ENCODE measurements around the gene CCDC122. TPM values are rescaled to one million over a fixed set of nuclear protein-coding genes. Genes with fewer than 3 reads are reported as not detected.
A peak's percentile ranks its signal among the peaks of the same experiment; 100 is the strongest.
"Not testable (repeated sequence)": the region's sequence is repeated elsewhere in the genome, so short reads cannot be mapped to it uniquely, and the experiment has no call there.

Gene CCDC122
- total and polyA plus RNA-seq, 5 experiments from 2014 or later = 0.97 to 6.7 (median 3.3) TPM

GRCh38 chr13:43865892-43866291, 13.6 kb downstream of the CCDC122 start:
- no peaks in the 10 kb centered on the region for H3K9me3 Mint-ChIP-seq
- no peaks in the 10 kb centered on the region for H3K4me1 Mint-ChIP-seq
- POLR2A ChIA-PET = no interaction called here
- ATAC-seq (no peak), DNase-seq (no peak)
- no peak overlapping the region for H3K4me3 Mint-ChIP-seq
- H3K36me3 Mint-ChIP-seq = peaks cover 0 to 18% (median 0%) of the 10 kb centered on the region in 3 donors
- H3K27me3 Mint-ChIP-seq = no peaks in the 10 kb centered on the region
- H3K27ac Mint-ChIP-seq = no peak overlapping the region

- no peaks in the 10 kb centered on the region for H3K4me1 Mint-ChIP-seq
- H3K27me3 Mint-ChIP-seq = no peaks in the 10 kb centered on the region
- ATAC-seq = no peak
- no peak overlapping the region for H3K4me3 Mint-ChIP-seq
- H3K27ac Mint-ChIP-seq = peak overlapping the region in 1 of 10 donors; percentile 65
- no peaks in the 10 kb centered on the region for H3K9me3 Mint-ChIP-seq
- DNase-seq = no peak
- H3K36me3 Mint-ChIP-seq = peaks cover 0 to 16% (median 0%) of the 10 kb centered on the region in 3 donors
- POLR2A ChIA-PET = no interaction called here
These were observed 14.6 kb downstream of the CCDC122 start for GRCh38 chr13:43864921-43865320.

GRCh38 chr13:43861863-43862262, 17.7 kb downstream of the CCDC122 start:
- H3K27me3 Mint-ChIP-seq = no peaks in the 10 kb centered on the region
- no peaks in the 10 kb centered on the region for H3K9me3 Mint-ChIP-seq
- POLR2A ChIA-PET = no interaction called here
- H3K4me1 Mint-ChIP-seq = no peaks in the 10 kb centered on the region
- H3K36me3 Mint-ChIP-seq = peaks cover 0 to 18% (median 0%) of the 10 kb centered on the region in 3 donors
- DNase-seq (no peak), ATAC-seq (no peak)
- H3K27ac Mint-ChIP-seq = no peak overlapping the region
- H3K4me3 Mint-ChIP-seq = no peak overlapping the region

DNA sequence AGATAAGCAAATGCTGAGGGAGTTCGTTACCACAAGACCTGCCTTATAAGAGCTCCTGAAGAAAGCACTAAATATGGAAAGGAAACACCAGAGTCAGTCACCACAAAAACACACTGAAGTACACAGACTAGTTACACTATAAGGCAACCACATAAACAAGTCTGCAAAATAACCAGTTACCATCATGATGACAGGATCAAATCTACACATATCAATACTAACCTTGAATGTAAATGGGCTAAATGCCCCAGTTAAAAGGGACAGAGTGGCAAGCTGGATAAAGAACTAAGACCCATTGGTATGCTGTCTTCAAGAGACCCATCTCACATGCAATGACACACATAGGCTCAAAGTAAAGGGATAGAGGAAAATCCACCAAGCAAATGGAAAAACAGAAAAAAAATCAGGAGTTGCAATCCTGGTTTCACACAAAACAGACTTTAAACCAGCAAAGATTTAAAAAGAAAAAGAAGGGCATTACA, 26.6 kb downstream of the CCDC122 start:
- ATAC-seq (no peak), DNase-seq (no peak)
- peaks cover 14 to 75% (median 55%) of the 10 kb centered on the region in 3 donors for H3K36me3 Mint-ChIP-seq
- POLR2A ChIA-PET = no interaction called here
- peaks cover 0 to 12% (median 0%) of the 10 kb centered on the region in 5 donors for H3K27me3 Mint-ChIP-seq
- peaks cover 26 to 68% (median 61%) of the 10 kb centered on the region in 9 donors for H3K9me3 Mint-ChIP-seq
- H3K27ac Mint-ChIP-seq = no peak overlapping the region
- H3K4me3 Mint-ChIP-seq = no peak overlapping the region
- peaks cover 0 to 3% (median 1%) of the 10 kb centered on the region in 4 donors for H3K4me1 Mint-ChIP-seq

GRCh38 chr13:43850873-43851272, 28.7 kb downstream of the CCDC122 start:
- DNase-seq (no peak), ATAC-seq (no peak)
- H3K4me1 Mint-ChIP-seq = peaks cover 0 to 3% (median 1%) of the 10 kb centered on the region in 4 donors
- H3K27me3 Mint-ChIP-seq = peaks cover 0 to 12% (median 0%) of the 10 kb centered on the region in 5 donors
- POLR2A ChIA-PET = no interaction called here
- H3K4me3 Mint-ChIP-seq = no peak overlapping the region
- peaks cover 14 to 70% (median 55%) of the 10 kb centered on the region in 3 donors for H3K36me3 Mint-ChIP-seq
- H3K27ac Mint-ChIP-seq = no peak overlapping the region
- peaks cover 26 to 68% (median 60%) of the 10 kb centered on the region in 9 donors for H3K9me3 Mint-ChIP-seq

DNA sequence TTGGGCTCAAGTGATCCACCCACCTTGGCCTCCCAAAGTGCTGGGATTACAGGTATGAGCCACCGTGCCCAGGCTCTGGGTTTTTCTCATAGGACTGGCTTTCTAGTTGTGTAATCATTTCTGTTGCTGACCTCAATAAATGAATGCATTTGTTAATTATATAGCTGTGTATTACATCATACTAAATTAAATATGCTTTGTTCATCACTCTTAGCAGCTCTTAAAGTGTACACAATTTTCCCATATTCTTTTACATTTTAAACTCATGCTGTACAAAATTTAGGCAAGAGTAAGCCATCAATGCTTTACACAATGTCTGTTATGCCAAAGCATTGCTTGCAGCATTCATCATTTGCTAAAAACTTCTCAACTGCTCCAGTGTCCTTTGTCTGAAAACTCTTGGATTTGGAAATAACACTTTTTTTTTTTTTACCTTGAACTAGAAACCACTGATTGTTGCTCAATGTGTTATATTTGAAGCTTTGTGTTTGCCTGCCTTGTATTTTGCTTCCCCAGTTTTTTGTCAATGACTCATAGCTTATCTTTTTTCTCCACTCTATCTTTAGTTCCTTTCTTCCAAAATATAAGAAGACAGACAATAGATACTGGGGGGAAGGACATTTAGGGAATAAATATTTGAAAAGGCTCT, 31.4 kb downstream of the CCDC122 start:
- peaks cover 12 to 43% (median 34%) of the 10 kb centered on the region in 9 donors for H3K9me3 Mint-ChIP-seq
- H3K4me1 Mint-ChIP-seq = peaks cover 0 to 3% (median 1%) of the 10 kb centered on the region in 4 donors
- no peak for ATAC-seq
- POLR2A ChIA-PET = no interaction called here
- no peak overlapping the region for H3K27ac Mint-ChIP-seq
- H3K36me3 Mint-ChIP-seq = peaks cover 8 to 45% (median 32%) of the 10 kb centered on the region in 3 donors
- no peak overlapping the region for H3K4me3 Mint-ChIP-seq
- H3K27me3 Mint-ChIP-seq = peaks cover 0 to 5% (median 0%) of the 10 kb centered on the region in 5 donors
- DNase-seq = no peak

DNA sequence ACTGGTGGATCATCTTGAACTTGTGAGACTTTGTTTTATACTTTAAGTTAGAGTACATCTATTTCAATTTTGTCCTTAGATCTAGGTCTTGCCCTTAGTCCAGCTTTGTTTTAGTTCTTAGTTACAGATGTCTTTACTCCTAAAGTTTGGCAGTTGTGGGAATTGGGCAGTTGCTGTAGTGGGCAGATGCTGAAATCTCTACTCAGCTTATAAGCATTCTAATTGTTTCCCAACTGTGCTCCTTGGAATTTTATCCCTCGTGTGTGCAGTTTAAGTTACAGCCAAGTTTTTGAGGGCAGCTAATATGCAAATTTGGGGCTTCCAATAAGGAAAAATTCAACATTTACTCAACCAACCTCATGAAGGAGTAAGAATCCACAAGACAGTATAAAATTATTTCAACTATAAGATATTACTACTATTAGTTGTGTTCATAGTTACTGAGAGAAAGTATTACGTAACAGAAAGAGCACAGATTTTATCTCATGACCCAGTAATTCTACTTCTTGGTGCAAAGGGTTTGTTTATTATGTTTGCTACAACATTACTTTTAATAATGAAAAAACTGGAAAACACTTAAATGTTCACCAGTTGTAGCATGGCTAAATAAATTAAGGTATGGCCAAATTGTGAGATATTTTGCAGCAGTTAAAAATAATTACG, 32.9 kb downstream of the CCDC122 start:
- Mint-ChIP-seq H3K9me3 (peaks cover 10 to 30% (median 22%) of the 10 kb centered on the region in 9 donors), H3K27ac (no peak overlapping the region)
- ATAC-seq = no peak

DNA sequence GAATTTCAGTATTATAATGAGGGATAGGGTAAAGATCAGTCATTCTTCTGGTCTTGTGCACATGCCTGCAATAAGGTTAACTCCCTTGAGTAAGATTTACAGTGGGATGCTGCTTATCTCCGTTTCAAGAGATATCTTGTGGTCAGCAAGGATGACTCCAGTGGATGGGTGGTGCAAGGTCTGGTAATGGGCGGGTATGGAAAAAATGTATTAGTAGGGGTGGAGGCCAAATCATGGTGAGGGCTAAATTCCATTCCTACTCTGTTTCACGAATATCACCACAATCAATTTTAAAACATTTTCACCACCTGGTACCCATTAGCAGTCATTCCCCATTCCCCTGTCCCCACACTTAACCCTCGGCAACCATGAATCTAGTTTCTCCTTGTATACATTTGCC, 40.6 kb downstream of the CCDC122 start:
- Mint-ChIP-seq H3K27me3 (no peaks in the 10 kb centered on the region), H3K36me3 (no peaks in the 10 kb centered on the region), H3K9me3 (peaks cover 0 to 15% (median 5%) of the 10 kb centered on the region in 9 donors), H3K4me3 (no peak overlapping the region), H3K4me1 (no peaks in the 10 kb centered on the region), H3K27ac (no peak overlapping the region)
- DNase-seq (no peak), ATAC-seq (no peak)
- POLR2A ChIA-PET = no interaction called here

More for the DNA sequence above, 32.9 kb downstream of the CCDC122 start:
- peaks cover 3 to 33% (median 18%) of the 10 kb centered on the region in 3 donors for H3K36me3 Mint-ChIP-seq
- no peak for DNase-seq
- POLR2A ChIA-PET = no interaction called here
- no peak overlapping the region for H3K4me3 Mint-ChIP-seq
- peaks cover 0 to 3% (median 0%) of the 10 kb centered on the region in 4 donors for H3K4me1 Mint-ChIP-seq
- H3K27me3 Mint-ChIP-seq = peaks cover 0 to 3% (median 0%) of the 10 kb centered on the region in 5 donors

GRCh38 chr13:43835701-43836100, 43.8 kb downstream of the CCDC122 start:
- H3K36me3 Mint-ChIP-seq = no peaks in the 10 kb centered on the region
- peaks cover 0 to 3% (median 0%) of the 10 kb centered on the region in 9 donors for H3K9me3 Mint-ChIP-seq
- POLR2A ChIA-PET = no interaction called here
- ATAC-seq = no peak
- H3K27me3 Mint-ChIP-seq = peaks cover 0 to 11% (median 3%) of the 10 kb centered on the region in 5 donors
- H3K4me1 Mint-ChIP-seq = no peaks in the 10 kb centered on the region
- no peak for DNase-seq
- H3K4me3 Mint-ChIP-seq = no peak overlapping the region
- H3K27ac Mint-ChIP-seq = no peak overlapping the region

GRCh38 chr13:43831088-43831487, 48.5 kb downstream of the CCDC122 start:
- H3K27ac Mint-ChIP-seq = no peak overlapping the region
- H3K4me3 Mint-ChIP-seq = no peak overlapping the region

DNA sequence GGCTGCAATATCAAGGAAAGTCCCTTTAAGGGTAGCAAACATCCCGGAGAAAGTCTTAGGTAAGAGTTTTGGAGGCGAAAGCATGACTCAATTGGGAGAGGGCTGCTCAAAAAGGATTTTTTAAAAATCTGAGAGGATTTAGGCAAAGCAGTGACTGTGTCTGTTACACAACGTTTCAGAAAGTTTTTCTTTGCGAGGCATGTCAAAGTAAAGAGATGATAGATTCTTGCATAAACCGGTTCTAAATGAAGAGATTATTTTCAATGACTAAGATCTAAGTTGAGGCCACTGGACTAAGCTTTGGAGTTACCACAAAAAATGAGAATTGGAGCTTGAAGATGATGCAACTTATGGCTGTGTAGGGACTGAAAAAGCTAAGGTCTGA, 49.1 kb downstream of the CCDC122 start:
- Mint-ChIP-seq H3K27me3 (peaks cover 2 to 18% (median 3%) of the 10 kb centered on the region in 5 donors), H3K9me3 (no peaks in the 10 kb centered on the region), H3K27ac (no peak overlapping the region), H3K4me1 (no peaks in the 10 kb centered on the region), H3K4me3 (no peak overlapping the region), H3K36me3 (no peaks in the 10 kb centered on the region)
- POLR2A ChIA-PET = no interaction called here
- no peak for ATAC-seq
- no peak for DNase-seq

More at GRCh38 chr13:43831088-43831487, 48.5 kb downstream of the CCDC122 start:
- DNase-seq (no peak), ATAC-seq (no peak)
- Mint-ChIP-seq H3K27me3 (peaks cover 2 to 18% (median 3%) of the 10 kb centered on the region in 5 donors), H3K9me3 (no peaks in the 10 kb centered on the region), H3K4me1 (no peaks in the 10 kb centered on the region), H3K36me3 (no peaks in the 10 kb centered on the region)
- POLR2A ChIA-PET = no interaction called here

DNA sequence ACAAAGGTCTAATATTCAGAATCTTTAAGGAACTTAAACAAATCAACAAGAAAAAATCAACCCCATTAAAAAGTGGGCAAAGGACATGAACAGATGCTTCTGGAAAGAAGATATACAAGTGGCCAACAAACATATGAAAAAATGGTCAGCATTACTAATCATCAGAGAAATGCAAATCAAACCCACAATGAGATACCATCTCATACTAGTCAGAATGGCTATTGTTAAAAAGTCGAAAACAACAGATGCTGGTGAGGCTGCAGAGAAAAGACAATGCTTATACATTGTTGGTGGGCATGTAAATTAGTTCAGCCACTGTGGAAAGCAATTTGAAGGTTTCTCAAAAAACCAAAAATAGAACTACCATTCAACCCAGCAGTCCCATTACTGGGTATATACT, 54.9 kb downstream of the CCDC122 start:
- H3K4me3 Mint-ChIP-seq, DNase-seq, H3K4me1 Mint-ChIP-seq, H3K9me3 Mint-ChIP-seq, H3K27ac Mint-ChIP-seq, ATAC-seq, POLR2A ChIA-PET, H3K27me3 Mint-ChIP-seq, H3K36me3 Mint-ChIP-seq: not testable (repeated sequence)

DNA sequence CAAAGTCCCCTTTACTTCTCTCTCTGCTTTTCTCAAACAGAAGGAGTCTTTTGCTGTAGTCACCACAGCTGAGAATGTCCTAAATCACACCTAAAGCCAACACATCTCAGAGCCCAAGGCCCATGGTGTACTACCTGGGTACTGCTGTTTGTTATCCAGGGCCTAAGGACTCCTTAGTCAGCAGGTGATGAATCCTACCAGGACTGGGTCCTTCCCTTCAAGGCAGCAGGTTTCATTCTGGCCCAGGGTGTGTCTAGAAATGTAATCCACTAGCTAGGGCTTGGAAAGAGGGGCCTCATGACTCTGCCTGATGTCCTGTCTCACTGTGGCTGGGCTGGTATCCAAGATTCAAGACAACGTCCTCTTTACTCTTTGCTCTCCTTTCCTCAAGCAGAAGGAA, 56.6 kb downstream of the CCDC122 start:
- peaks cover 0 to 13% (median 10%) of the 10 kb centered on the region in 5 donors for H3K27me3 Mint-ChIP-seq
- ATAC-seq = no peak
- no peak for DNase-seq
- no peaks in the 10 kb centered on the region for H3K4me1 Mint-ChIP-seq
- POLR2A ChIA-PET = no interaction called here
- H3K27ac Mint-ChIP-seq = no peak overlapping the region
- H3K4me3 Mint-ChIP-seq = no peak overlapping the region
- H3K9me3 Mint-ChIP-seq = peaks cover 0 to 4% (median 0%) of the 10 kb centered on the region in 9 donors
- no peaks in the 10 kb centered on the region for H3K36me3 Mint-ChIP-seq
